Measurements from ENCODE around the gene FUZ. TPM values are rescaled to one million over a fixed set of nuclear protein-coding genes. Genes with fewer than 3 reads are reported as not detected.

The FUZ gene
- total and polyA plus RNA-seq, 4 donors = 18.4 to 36.8 (median 30.2) TPM

- ATAC-seq (ENCODE audit: insufficient read depth, low FRiP score) (no peak), DNase-seq (no peak)
- Histone ChIP-seq H3K4me3 (no peak overlapping the region), H3K9ac (ENCODE audit: insufficient read depth in 1 of 2, low read length in 2 of 2) (no peak overlapping the region), H3K36me3 (ENCODE audit: control insufficient read depth in 4 of 4, insufficient read depth in 4 of 4, low read length in 4 of 4) (peaks cover 4 to 35% (median 17%) of the 10 kb centered on the region in 4 donors), H3K4me1 (ENCODE audit: control insufficient read depth in 5 of 5, insufficient read depth in 5 of 5, low read length in 5 of 5) (peaks cover 0 to 19% (median 6%) of the 10 kb centered on the region in 5 donors), H3K27me3 (ENCODE audit: control insufficient read depth in 3 of 3, insufficient read depth in 3 of 3, low read length in 2 of 3) (no peaks in the 10 kb centered on the region), H3K9me3 (ENCODE audit: control insufficient read depth in 4 of 4, insufficient read depth in 3 of 4, low read length in 3 of 4) (no peaks in the 10 kb centered on the region), H3K27ac (ENCODE audit: low read depth in 1 of 2, low read length in 1 of 2) (no peak overlapping the region)
- no peak for TF ChIP-seq CTCF (IDR thresholded peaks at IDR 0.05; ENCODE audit: control extremely low read depth, extremely low read depth)
- 91 to 95% methylated on average over 18 to 20 of the region's 20 CpGs for WGBS, 2 donors
Observed at GRCh38 chr19:49805822-49806619, 7.1 kb downstream of the FUZ start.

GRCh38 chr19:49803529-49803856 is 9.6 kb downstream of the FUZ start:
- no peak overlapping the region for H3K27ac ChIP-seq (ENCODE audit: low read depth in 1 of 2, low read length in 1 of 2)
- no peak overlapping the region for H3K4me3 ChIP-seq
- DNase-seq (no peak), ATAC-seq (ENCODE audit: insufficient read depth, low FRiP score) (no peak)
- no peak for TF ChIP-seq CTCF (IDR thresholded peaks at IDR 0.05; ENCODE audit: control extremely low read depth, extremely low read depth)
- peaks cover 7 to 59% (median 26%) of the 10 kb centered on the region in 4 donors for H3K36me3 ChIP-seq (ENCODE audit: control insufficient read depth in 4 of 4, insufficient read depth in 4 of 4, low read length in 4 of 4)
- peaks cover 0 to 9% (median 2%) of the 10 kb centered on the region in 5 donors for H3K4me1 ChIP-seq (ENCODE audit: control insufficient read depth in 5 of 5, insufficient read depth in 5 of 5, low read length in 5 of 5)
- no peak overlapping the region for H3K9ac ChIP-seq (ENCODE audit: insufficient read depth in 1 of 2, low read length in 2 of 2)
- no peaks in the 10 kb centered on the region for H3K9me3 ChIP-seq (ENCODE audit: control insufficient read depth in 4 of 4, insufficient read depth in 3 of 4, low read length in 3 of 4)
- WGBS, 2 donors = 96% methylated on average over 6 of the region's 6 CpGs
- no peaks in the 10 kb centered on the region for H3K27me3 ChIP-seq (ENCODE audit: control insufficient read depth in 3 of 3, insufficient read depth in 3 of 3, low read length in 2 of 3)

GRCh38 chr19:49802836-49803528 is 10.1 kb downstream of the FUZ start:
- ATAC-seq (ENCODE audit: insufficient read depth, low FRiP score) (no peak), DNase-seq (no peak)
- no peaks in the 10 kb centered on the region for H3K27me3 ChIP-seq (ENCODE audit: control insufficient read depth in 3 of 3, insufficient read depth in 3 of 3, low read length in 2 of 3)
- 92 to 93% methylated on average over 24 of the region's 24 CpGs for WGBS, 2 donors
- no peak overlapping the region for H3K4me3 ChIP-seq
- H3K36me3 ChIP-seq (ENCODE audit: control insufficient read depth in 4 of 4, insufficient read depth in 4 of 4, low read length in 4 of 4) = peaks cover 7 to 65% (median 27%) of the 10 kb centered on the region in 4 donors
- H3K9me3 ChIP-seq (ENCODE audit: control insufficient read depth in 4 of 4, insufficient read depth in 3 of 4, low read length in 3 of 4) = no peaks in the 10 kb centered on the region
- H3K9ac ChIP-seq (ENCODE audit: insufficient read depth in 1 of 2, low read length in 2 of 2) = no peak overlapping the region
- peaks cover 0 to 9% (median 0%) of the 10 kb centered on the region in 5 donors for H3K4me1 ChIP-seq (ENCODE audit: control insufficient read depth in 5 of 5, insufficient read depth in 5 of 5, low read length in 5 of 5)
- no peak for TF ChIP-seq CTCF (IDR thresholded peaks at IDR 0.05; ENCODE audit: control extremely low read depth, extremely low read depth)
- no peak overlapping the region for H3K27ac ChIP-seq (ENCODE audit: low read depth in 1 of 2, low read length in 1 of 2)
